OCI-LY1 (cell line): ENCODE data around the gene PRTN3.

ENCODE experiments used
- H2AFZ ChIP-seq: fragments of 200-600 bp; sonication (generic), shearing (Covaris generic); 2 replicates; pipeline ENCODE4 v1.6.0; 2014; ENCODE audit warnings: antibody characterized with exemption, mild to moderate bottlenecking, low read length
- H3F3A ChIP-seq: fragments of 200-600 bp; sonication (generic), shearing (Covaris generic); 2 replicates; pipeline ENCODE4 v1.6.0; 2014; ENCODE audit warnings: mild to moderate bottlenecking, antibody characterized with exemption, low read length, moderate library complexity; ENCODE audit not compliant: insufficient read depth
- H3K27ac ChIP-seq: fragments of 200-600 bp; sonication (generic); 2 replicates; pipeline ENCODE4 v1.5.1; 2014; ENCODE audit warnings: low read length, mixed run types, mild to moderate bottlenecking, low read depth; ENCODE audit not compliant: poor library complexity, severe bottlenecking
- H3K27me3 ChIP-seq: fragments of 200-600 bp; sonication (generic); 2 replicates; pipeline ENCODE4 v1.6.0; 2014; ENCODE audit warnings: antibody characterized with exemption, mild to moderate bottlenecking, low read length, moderate library complexity; ENCODE audit not compliant: insufficient read depth
- H3K36me3 ChIP-seq: fragments of 200-600 bp; sonication (generic); 2 replicates; pipeline ENCODE4 v1.6.1; 2014; ENCODE audit warnings: mild to moderate bottlenecking, antibody characterized with exemption, low read length, moderate library complexity, mixed read lengths; ENCODE audit not compliant: insufficient read depth
- H3K4me1 ChIP-seq: fragments of 200-600 bp; sonication (generic); 2 replicates; pipeline ENCODE4 v1.5.1; 2014; ENCODE audit warnings: mild to moderate bottlenecking, low read length, moderate library complexity; ENCODE audit not compliant: insufficient read depth, severe bottlenecking
- H3K4me2 ChIP-seq: fragments of 200-600 bp; sonication (generic), shearing (Covaris generic); 2 replicates; pipeline ENCODE4 v1.6.1; 2014; ENCODE audit warnings: low read length
- H3K4me3 ChIP-seq: fragments of 200-600 bp; sonication (generic); 2 replicates; pipeline ENCODE4 v1.5.1; 2014; ENCODE audit warnings: low read length, low read depth, mild to moderate bottlenecking, mixed read lengths; ENCODE audit not compliant: poor library complexity, severe bottlenecking
- H3K79me2 ChIP-seq: fragments of 200-600 bp; shearing (Covaris generic); 2 replicates; pipeline ENCODE4 v1.6.1; 2016; ENCODE audit warnings: mixed run types, low read length, mixed read lengths; ENCODE audit not compliant: insufficient read depth
- H3K9ac ChIP-seq: fragments of 200-600 bp; sonication (generic), shearing (Covaris generic); 2 replicates; pipeline ENCODE4 v1.6.1; 2014; ENCODE audit warnings: mild to moderate bottlenecking, low read length, mixed read lengths
- H3K9me2 ChIP-seq: fragments of 200-600 bp; sonication (generic), shearing (Covaris generic); 2 replicates; pipeline ENCODE4 v1.6.1; 2014; ENCODE audit warnings: low read depth, mild to moderate bottlenecking, low read length, mixed read lengths
- H3K9me3 ChIP-seq: fragments of 200-600 bp; shearing (Covaris generic); 2 replicates; pipeline ENCODE4 v1.6.1; 2014; ENCODE audit warnings: low read length, mixed read lengths
- H4K20me1 ChIP-seq: fragments of 200-600 bp; sonication (generic), shearing (Covaris generic); 2 replicates; pipeline ENCODE4 v1.6.0; 2016; ENCODE audit warnings: mild to moderate bottlenecking, low read length; ENCODE audit not compliant: insufficient read depth
- CTCF ChIP-seq: fragments of 200-600 bp; sonication (generic), shearing (Covaris generic); IDR thresholded peaks from 2 replicates; pipeline ENCODE4 v1.5.1; 2017; ENCODE audit warnings: mild to moderate bottlenecking, antibody characterized with exemption, low read length, moderate library complexity, mixed read lengths
- EZH2 ChIP-seq: fragments of 200-600 bp; sonication (generic), shearing (Covaris generic); IDR thresholded peaks from 2 replicates; pipeline ENCODE4 v1.8.0; 2017; ENCODE audit warnings: borderline replicate concordance, mixed run types, mild to moderate bottlenecking, antibody characterized with exemption, low read length, moderate library complexity, mixed read lengths

Gene PRTN3

GRCh38 chr19:795073-795611 is 45.7 kb upstream of the PRTN3 start:
- no peak overlapping the region for H3K4me3 ChIP-seq
- H3K27ac ChIP-seq: no peak overlapping the region
- no peak for TF ChIP-seq EZH2
- TF ChIP-seq CTCF: no peak
- H3K4me1 ChIP-seq: peaks cover 23% of the 10 kb centered on the region
- H3K27me3 ChIP-seq: no peaks in the 10 kb centered on the region
- no peak overlapping the region for H3K4me2 ChIP-seq
- no peaks in the 10 kb centered on the region for H4K20me1 ChIP-seq
- H3K36me3 ChIP-seq: peaks cover 22% of the 10 kb centered on the region
- H3F3A ChIP-seq: no peaks in the 10 kb centered on the region
- H3K79me2 ChIP-seq: peaks cover 23% of the 10 kb centered on the region
- H2AFZ ChIP-seq: no peak overlapping the region
- H3K9me3 ChIP-seq: no peaks in the 10 kb centered on the region
- no peaks in the 10 kb centered on the region for H3K9me2 ChIP-seq
- no peak overlapping the region for H3K9ac ChIP-seq

DNA sequence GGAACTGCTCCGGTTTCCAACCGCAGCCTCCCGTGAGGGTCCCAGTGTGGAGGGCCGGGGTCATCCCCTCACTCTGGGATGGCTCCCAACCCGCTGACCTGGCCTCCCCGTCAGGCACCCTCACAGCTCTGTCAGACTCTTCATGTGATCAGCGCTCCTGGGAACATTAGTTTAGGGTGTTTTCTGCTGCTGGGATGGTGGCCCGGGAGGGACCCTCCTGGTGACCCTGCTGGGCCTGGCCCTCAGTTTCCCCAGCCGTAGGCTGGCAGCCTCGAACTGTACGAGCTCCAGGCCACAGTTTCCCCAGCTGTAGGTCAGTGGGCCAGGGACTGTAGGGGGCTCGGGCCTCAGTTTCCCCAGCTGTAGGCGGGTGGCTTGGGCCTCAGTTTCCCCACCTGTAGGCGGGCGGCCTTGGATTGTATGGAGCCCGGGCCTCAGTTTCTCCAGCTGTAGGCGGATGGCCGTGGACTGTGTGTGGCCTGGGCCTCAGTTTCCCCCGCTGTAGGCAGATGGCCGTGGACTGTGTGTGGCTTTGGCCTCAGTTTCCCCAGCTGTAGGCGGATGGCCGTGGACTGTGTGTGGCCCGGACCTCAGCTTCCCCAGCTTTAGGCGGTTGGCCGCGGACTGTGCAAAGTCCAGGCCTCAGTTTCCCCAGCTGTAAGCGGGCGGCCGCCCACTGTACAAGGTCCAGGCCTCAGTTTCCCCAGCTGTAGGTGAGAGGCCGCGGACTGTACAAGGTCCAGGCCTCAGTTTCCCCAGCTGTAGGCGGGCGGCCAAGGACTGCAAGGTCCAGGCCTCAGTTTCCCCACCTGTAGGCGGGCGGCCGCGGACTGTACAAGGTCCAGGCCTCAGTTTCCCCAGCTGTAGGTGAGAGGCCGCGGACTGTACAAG is 44.9 kb upstream of the PRTN3 start:
- Histone ChIP-seq H2AFZ (no peak overlapping the region), H3K27ac (no peak overlapping the region), H3K9ac (peak overlapping the region; percentile 84), H3K4me2 (peak overlapping the region; percentile 82), H4K20me1 (no peaks in the 10 kb centered on the region), H3K4me1 (peaks cover 29% of the 10 kb centered on the region), H3K9me2 (no peaks in the 10 kb centered on the region), H3K36me3 (peaks cover 30% of the 10 kb centered on the region), H3K9me3 (no peaks in the 10 kb centered on the region), H3F3A (no peaks in the 10 kb centered on the region), H3K4me3 (peak overlapping the region; percentile 72), H3K27me3 (no peaks in the 10 kb centered on the region), H3K79me2 (peaks cover 31% of the 10 kb centered on the region)
- TF ChIP-seq CTCF (no peak), EZH2 (no peak)

GRCh38 chr19:796692-797527 is 43.9 kb upstream of the PRTN3 start, which contains the start of gene PTBP1:
TSS of gene PTBP1 (plus strand) at chr19:797452. CDS start at chr19:797498, 46 bp downstream.
- no peaks in the 10 kb centered on the region for H4K20me1 ChIP-seq

More at GRCh38 chr19:796692-797527, 43.9 kb upstream of the PRTN3 start, which contains the start of gene PTBP1:
- Histone ChIP-seq H3K9ac (peak within 1 kb of the TSS; percentile 99), H3K9me3 (no peaks in the 10 kb centered on the region), H3K79me2 (peaks cover 41% of the 10 kb centered on the region), H3F3A (no peaks in the 10 kb centered on the region), H3K9me2 (no peaks in the 10 kb centered on the region), H3K27me3 (no peaks in the 10 kb centered on the region), H3K4me1 (peaks cover 34% of the 10 kb centered on the region), H3K4me2 (peak within 1 kb of the TSS; percentile 82), H3K27ac (peak within 1 kb of the TSS; percentile 52), H3K36me3 (peaks cover 40% of the 10 kb centered on the region), H2AFZ (no peak within 1 kb of the TSS), H3K4me3 (peak within 1 kb of the TSS; percentile 98)
- no peak for TF ChIP-seq EZH2
- TF ChIP-seq CTCF: no peak
